ENCODE measurements around the gene MRPL21.

MRPL21 gene

DNA sequence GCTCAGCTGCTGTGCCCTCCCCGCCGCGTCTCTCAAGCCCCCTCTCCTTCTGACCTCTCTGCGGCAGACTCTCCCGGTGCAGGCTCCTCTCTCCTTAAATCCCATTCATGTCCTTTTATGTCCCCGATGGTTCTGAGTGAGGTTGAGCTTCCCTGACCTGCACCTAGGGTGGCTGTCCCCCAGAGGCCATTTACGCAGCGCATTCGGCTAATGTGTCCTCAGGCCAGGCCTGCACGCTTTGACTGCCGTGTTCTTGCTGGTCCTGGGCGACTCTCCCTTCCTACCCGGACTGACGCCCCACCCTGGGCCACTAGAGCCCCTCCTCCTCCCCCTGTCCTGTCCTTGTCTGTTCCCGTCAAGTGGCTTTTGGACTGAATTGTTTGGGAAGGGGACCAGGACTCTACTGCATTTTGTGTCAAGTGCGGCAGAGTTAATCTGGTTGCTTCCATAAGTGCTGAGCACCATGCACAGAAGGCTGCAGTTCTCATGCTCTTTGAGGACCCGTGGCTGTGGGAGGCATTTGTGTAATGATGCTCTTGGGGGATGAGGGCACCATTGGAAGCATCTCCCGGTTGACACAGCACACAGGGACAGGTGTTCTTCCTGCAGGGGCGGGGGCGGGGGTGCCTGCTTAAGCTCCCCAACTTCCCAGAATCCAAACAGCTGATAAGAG is 37.2 kb upstream of the MRPL21 start:
- Histone ChIP-seq H3K36me3 (peaks cover 22% of the 10 kb centered on the region), H3K4me3 (ENCODE audit: low read depth, low read length) (no peak overlapping the region), H3K27me3 (ENCODE audit: insufficient read depth, low read depth, severe bottlenecking) (no peaks in the 10 kb centered on the region), H3K9me3 (ENCODE audit: severe bottlenecking) (no peaks in the 10 kb centered on the region), H3K27ac (no peak overlapping the region)
- TF ChIP-seq, protein P1, sequence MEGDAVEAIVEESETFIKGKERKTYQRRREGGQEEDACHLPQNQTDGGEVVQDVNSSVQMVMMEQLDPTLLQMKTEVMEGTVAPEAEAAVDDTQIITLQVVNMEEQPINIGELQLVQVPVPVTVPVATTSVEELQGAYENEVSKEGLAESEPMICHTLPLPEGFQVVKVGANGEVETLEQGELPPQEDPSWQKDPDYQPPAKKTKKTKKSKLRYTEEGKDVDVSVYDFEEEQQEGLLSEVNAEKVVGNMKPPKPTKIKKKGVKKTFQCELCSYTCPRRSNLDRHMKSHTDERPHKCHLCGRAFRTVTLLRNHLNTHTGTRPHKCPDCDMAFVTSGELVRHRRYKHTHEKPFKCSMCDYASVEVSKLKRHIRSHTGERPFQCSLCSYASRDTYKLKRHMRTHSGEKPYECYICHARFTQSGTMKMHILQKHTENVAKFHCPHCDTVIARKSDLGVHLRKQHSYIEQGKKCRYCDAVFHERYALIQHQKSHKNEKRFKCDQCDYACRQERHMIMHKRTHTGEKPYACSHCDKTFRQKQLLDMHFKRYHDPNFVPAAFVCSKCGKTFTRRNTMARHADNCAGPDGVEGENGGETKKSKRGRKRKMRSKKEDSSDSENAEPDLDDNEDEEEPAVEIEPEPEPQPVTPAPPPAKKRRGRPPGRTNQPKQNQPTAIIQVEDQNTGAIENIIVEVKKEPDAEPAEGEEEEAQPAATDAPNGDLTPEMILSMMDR (IDR thresholded peaks at IDR 0.05; ENCODE audit: low read depth, low read length), result no peak
- DNase-seq, result no peak

- Histone ChIP-seq H3K9me3 (ENCODE audit: severe bottlenecking) (no peaks in the 10 kb centered on the region), H3K27ac (no peak overlapping the region), H3K4me3 (ENCODE audit: low read depth, low read length) (no peak overlapping the region), H3K36me3 (peaks cover 25% of the 10 kb centered on the region), H3K27me3 (ENCODE audit: insufficient read depth, low read depth, severe bottlenecking) (no peaks in the 10 kb centered on the region)
- TF ChIP-seq, protein P1 (IDR thresholded peaks at IDR 0.05; ENCODE audit: low read depth, low read length), result no peak
- DNase-seq, result no peak
These were observed 36.2 kb upstream of the MRPL21 start for GRCh38 chr11:68939583-68940555.

DNA sequence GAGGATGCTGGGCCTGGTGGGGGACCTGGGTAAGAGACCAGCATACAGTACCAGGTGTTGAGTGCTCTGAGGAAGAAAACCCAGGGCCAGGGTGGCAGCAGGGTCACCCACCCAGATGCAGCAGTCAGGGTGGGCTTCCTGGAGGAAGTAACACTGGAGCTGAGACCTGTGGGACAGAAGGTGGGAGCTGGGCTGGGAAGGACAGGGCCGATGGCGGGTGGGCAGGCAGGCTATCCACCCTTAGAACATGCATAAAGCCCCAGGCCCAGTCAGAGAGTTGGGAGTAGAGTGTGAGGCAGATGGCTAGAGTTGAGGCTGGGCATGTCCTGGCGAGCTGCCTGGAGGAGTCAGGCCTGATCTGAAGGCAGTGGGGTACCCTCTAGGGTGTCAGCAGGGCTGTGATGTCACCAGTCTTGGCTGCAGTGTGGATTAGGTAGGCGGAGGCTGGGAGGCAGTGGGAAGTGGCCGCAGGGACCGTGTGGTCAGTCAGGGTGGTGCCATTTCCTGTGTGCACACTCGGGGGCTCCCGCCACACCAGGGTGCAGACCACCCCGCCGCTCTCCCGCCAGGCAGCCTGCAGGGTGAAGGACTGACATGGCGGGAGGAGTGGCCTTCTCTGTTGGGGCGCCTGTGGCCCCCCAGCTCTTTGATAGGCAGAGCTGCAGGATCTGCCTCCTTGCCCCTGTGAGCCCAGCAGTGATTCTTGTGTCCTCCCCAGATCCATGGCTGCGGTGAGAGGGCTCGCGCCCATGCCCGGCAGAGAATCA is 35.4 kb upstream of the MRPL21 start:
- H3K4me3 ChIP-seq (ENCODE audit: low read depth, low read length), result no peak overlapping the region
- TF ChIP-seq, protein P1 (IDR thresholded peaks at IDR 0.05; ENCODE audit: low read depth, low read length), result no peak
- peaks cover 28% of the 10 kb centered on the region for H3K36me3 ChIP-seq
- H3K27me3 ChIP-seq (ENCODE audit: insufficient read depth, low read depth, severe bottlenecking), result no peaks in the 10 kb centered on the region
- no peak overlapping the region for H3K27ac ChIP-seq
- no peaks in the 10 kb centered on the region for H3K9me3 ChIP-seq (ENCODE audit: severe bottlenecking)
- no peak for DNase-seq

DNA sequence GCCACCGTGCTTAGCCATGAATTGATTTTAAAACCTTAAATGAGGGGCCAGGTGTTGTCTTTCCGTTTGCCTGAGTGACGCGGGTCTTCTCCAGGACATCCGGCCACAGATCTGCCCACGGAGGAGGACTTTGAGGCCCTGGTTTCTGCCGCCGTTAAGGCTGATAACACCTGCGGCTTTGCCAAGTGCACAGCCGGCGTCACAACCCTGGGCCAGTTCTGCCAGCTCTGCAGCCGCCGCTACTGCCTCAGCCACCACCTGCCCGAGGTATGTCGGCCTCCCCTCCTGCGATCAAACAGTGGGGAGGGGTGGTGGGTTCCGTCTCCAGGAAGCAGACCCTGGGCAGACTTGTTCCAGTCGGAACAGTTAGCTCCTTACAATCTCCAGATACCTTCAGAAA is 34.5 kb upstream of the MRPL21 start:
- Histone ChIP-seq H3K27me3 (ENCODE audit: insufficient read depth, low read depth, severe bottlenecking) (no peaks in the 10 kb centered on the region), H3K27ac (no peak overlapping the region), H3K36me3 (peaks cover 34% of the 10 kb centered on the region), H3K4me3 (ENCODE audit: low read depth, low read length) (no peak overlapping the region), H3K9me3 (ENCODE audit: severe bottlenecking) (no peaks in the 10 kb centered on the region)
- no peak for DNase-seq
- TF ChIP-seq, protein P1 (IDR thresholded peaks at IDR 0.05; ENCODE audit: low read depth, low read length), result no peak

DNA sequence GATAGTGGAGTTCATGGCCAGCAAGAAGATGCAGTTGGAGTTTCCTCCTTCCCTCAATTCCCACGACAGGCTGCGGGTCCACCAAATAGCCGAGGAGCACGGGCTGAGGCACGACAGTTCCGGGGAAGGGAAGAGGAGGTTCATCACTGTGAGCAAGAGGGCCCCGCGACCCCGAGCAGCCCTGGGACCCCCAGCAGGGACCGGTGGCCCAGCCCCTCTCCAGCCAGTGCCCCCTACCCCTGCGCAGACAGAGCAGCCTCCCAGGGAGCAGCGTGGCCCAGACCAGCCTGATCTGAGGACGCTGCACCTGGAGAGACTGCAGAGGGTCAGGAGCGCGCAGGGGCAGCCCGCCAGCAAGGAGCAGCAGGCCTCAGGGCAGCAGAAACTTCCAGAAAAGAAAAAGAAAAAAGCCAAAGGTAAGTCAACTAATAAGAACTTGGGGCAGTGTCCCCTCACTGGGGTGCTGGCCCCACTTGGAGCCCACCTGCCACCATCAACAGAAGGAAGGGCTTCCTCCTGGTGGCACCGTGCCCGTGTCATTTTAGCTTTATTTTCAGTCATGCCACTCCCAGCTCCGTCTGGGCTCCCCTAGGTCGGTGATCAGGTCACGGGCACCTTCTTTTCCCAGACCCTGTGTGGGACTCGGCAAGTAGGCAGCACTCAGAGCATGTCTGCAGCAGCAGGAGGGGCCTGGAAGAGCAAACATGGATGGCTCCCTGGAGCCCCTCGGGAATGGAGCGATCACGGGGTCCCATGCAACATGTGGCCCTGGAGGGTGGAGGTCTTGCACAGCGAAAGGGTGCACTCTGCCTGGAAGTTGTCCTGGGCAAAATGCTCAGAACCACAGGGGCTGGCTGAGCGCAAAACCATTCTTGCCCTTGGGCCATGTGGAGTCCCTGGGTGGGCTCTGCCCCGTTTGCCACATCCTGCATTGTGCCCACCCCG is 33.3 kb upstream of the MRPL21 start:
- H3K4me3 ChIP-seq (ENCODE audit: low read depth, low read length), result no peak overlapping the region
- TF ChIP-seq, protein P1 (IDR thresholded peaks at IDR 0.05; ENCODE audit: low read depth, low read length), result no peak
- DNase-seq, result no peak
- H3K27ac ChIP-seq, result no peak overlapping the region
- no peaks in the 10 kb centered on the region for H3K9me3 ChIP-seq (ENCODE audit: severe bottlenecking)
- no peaks in the 10 kb centered on the region for H3K27me3 ChIP-seq (ENCODE audit: insufficient read depth, low read depth, severe bottlenecking)
- H3K36me3 ChIP-seq, result peaks cover 34% of the 10 kb centered on the region
